ENCODE data around the gene CDC37L1. TPM values are rescaled to one million over a fixed set of nuclear protein-coding genes. Genes with fewer than 3 reads are reported as not detected.

CDC37L1 gene
- total and polyA plus RNA-seq, 2 donors (not counting 1 experiment from before 2014, with no cell fraction given): 15.2 to 16.7 TPM

DNA sequence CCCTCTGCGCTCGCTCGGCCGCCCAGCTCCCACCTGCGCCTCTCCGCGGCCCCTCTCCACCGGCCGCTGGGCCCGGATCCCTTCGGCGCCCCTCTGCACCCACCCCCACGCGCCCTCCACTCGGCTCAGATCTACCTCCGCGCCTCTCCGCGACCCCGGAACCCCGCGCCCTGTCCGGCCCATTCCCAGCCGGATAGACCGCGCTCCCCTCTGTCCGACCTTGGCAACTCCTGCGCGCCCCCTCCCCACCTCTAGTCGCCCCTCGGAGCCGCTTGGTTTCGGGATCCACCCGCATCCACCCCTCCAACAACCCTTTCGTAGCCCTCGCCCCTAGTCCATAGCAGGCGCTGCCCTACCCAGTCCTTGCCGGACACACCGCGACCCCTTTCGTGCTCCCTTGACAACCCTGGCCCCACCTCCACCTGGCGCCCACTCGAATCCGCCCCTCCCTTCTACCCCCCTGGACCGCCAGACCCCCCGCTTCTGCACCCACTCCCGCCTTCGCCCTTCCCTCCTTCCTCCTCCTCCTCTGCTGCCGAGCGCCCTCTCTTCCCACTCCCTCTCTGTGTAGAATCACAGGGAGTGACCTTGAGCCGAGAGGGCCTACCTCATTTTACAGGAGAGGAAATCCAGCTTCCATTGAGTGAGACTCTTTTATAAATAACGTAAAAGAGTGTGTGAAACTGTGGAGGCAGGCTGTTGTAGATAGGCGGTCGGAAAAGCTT lies 62.2 kb downstream of the CDC37L1 start:
- Histone ChIP-seq H3K4me1 (ENCODE audit: control insufficient read depth, extremely low read depth, insufficient read depth, low read length) (no peaks in the 10 kb centered on the region), H3K36me3 (ENCODE audit: control insufficient read depth, insufficient read depth, low read length) (no peaks in the 10 kb centered on the region), H3K79me2 (ENCODE audit: control insufficient read depth, insufficient read depth, low read length) (peaks cover 38% of the 10 kb centered on the region), H3K27me3 (ENCODE audit: control insufficient read depth, insufficient read depth, low read length) (no peaks in the 10 kb centered on the region), H2AFZ (ENCODE audit: low read length) (peak overlapping the region; percentile 84), H4K20me1 (ENCODE audit: control insufficient read depth, extremely low read depth, insufficient read depth, low read length) (no peaks in the 10 kb centered on the region), H3K9ac (ENCODE audit: insufficient read depth, low read length) (peak overlapping the region; percentile 82), H3K4me2 (ENCODE audit: extremely low read depth, insufficient read depth, low read length) (peak overlapping the region; percentile 83), H3K27ac (ENCODE audit: insufficient read depth, low read length) (peak overlapping the region; percentile 90), H3K4me3 (replicated peaks in 1 of 4; ENCODE audit: control extremely low read depth in 1 of 4, insufficient read depth in 1 of 4, low read depth in 3 of 4, low read length in 4 of 4) (peak overlapping the region; percentile 66 to 94 (median 82)), H3K9me3 (ENCODE audit: control insufficient read depth, insufficient read depth, low read depth, low read length) (no peaks in the 10 kb centered on the region)
- TF ChIP-seq EZH2 (IDR thresholded peaks at IDR 0.05; ENCODE audit: low read length, missing control alignments): no peak
- TF ChIP-seq, protein P1, sequence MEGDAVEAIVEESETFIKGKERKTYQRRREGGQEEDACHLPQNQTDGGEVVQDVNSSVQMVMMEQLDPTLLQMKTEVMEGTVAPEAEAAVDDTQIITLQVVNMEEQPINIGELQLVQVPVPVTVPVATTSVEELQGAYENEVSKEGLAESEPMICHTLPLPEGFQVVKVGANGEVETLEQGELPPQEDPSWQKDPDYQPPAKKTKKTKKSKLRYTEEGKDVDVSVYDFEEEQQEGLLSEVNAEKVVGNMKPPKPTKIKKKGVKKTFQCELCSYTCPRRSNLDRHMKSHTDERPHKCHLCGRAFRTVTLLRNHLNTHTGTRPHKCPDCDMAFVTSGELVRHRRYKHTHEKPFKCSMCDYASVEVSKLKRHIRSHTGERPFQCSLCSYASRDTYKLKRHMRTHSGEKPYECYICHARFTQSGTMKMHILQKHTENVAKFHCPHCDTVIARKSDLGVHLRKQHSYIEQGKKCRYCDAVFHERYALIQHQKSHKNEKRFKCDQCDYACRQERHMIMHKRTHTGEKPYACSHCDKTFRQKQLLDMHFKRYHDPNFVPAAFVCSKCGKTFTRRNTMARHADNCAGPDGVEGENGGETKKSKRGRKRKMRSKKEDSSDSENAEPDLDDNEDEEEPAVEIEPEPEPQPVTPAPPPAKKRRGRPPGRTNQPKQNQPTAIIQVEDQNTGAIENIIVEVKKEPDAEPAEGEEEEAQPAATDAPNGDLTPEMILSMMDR (conservative IDR thresholded peaks at IDR 0.05 in 1 of 2, IDR thresholded peaks at IDR 0.05 in 1 of 2; ENCODE audit: low read depth in 1 of 2, low read length in 2 of 2): no peak
- peak in 1 of 2 donors; percentile 4 for DNase-seq (ENCODE audit: low read depth in 2 of 2)

DNA sequence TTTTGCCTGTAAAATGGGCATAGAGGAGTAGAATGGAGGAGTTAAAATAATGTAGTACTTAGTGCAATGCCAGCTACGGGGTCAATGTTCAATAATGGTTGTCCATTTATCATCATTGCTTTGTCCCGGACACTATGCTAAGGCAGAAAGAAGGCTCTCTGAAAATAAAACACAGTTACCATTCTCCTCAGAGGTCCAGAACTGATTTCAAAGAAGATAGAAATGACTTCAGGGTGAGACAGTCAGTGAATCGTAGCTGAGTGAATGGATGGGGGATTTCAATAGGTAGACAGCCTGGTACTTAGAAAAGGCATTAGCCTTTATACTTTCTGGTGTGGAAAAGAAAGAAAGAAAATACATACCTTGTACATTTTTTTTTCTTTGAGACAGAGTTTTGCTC lies 62.9 kb downstream of the CDC37L1 start:
- Histone ChIP-seq H3K36me3 (ENCODE audit: control insufficient read depth, insufficient read depth, low read length) (no peaks in the 10 kb centered on the region), H3K27ac (ENCODE audit: insufficient read depth, low read length) (no peak overlapping the region), H3K9me3 (ENCODE audit: control insufficient read depth, insufficient read depth, low read depth, low read length) (no peaks in the 10 kb centered on the region), H3K79me2 (ENCODE audit: control insufficient read depth, insufficient read depth, low read length) (peaks cover 34% of the 10 kb centered on the region), H3K4me3 (replicated peaks in 1 of 4; ENCODE audit: control extremely low read depth in 1 of 4, insufficient read depth in 1 of 4, low read depth in 3 of 4, low read length in 4 of 4) (peak overlapping the region in 3 of 4 experiments; percentile 66 to 94 (median 90)), H3K4me2 (ENCODE audit: extremely low read depth, insufficient read depth, low read length) (peak overlapping the region; percentile 83), H3K4me1 (ENCODE audit: control insufficient read depth, extremely low read depth, insufficient read depth, low read length) (no peaks in the 10 kb centered on the region), H4K20me1 (ENCODE audit: control insufficient read depth, extremely low read depth, insufficient read depth, low read length) (no peaks in the 10 kb centered on the region), H3K9ac (ENCODE audit: insufficient read depth, low read length) (no peak overlapping the region), H2AFZ (ENCODE audit: low read length) (peak overlapping the region; percentile 84), H3K27me3 (ENCODE audit: control insufficient read depth, insufficient read depth, low read length) (no peaks in the 10 kb centered on the region)
- DNase-seq (ENCODE audit: low read depth in 2 of 2): no peak
- TF ChIP-seq EZH2 (IDR thresholded peaks at IDR 0.05; ENCODE audit: low read length, missing control alignments): no peak
- TF ChIP-seq, protein P1 (conservative IDR thresholded peaks at IDR 0.05 in 1 of 2, IDR thresholded peaks at IDR 0.05 in 1 of 2; ENCODE audit: low read depth in 1 of 2, low read length in 2 of 2): no peak

DNA sequence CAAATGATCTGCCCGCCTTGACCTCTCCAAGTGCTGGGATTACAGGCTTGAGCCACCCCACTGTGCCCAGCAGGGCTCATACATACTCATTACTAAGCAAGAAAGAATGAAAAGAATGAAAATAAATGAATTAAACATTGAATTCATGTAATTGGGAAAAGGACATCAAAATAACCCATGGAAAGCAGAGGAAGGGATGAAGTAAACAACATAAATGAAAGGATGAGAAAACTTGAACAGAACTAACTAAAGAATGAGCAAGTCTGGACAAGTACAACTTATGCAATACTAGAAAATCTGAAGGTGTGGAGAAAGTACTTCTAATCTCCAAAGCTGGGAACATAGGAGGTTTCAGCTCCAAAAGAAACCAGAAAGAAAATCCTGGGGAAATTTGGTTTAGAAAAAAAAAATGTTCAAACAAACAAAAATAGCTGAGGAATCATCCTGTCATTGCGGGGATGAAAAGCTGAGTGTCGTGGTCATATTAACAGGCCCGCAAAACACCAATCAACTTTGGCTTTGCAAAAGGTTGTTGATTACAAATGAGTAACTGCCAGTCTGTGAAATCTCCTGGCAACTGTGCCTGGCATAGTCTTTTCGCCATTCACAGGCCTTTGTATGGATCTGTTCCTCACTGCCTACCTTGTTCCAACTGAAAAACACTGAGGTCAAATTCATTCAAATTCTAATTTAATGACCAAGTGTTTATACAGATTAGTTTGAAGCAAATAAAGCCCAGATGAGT lies 63.9 kb downstream of the CDC37L1 start:
- DNase-seq (ENCODE audit: low read depth in 2 of 2): no peak
- Histone ChIP-seq H3K4me1 (ENCODE audit: control insufficient read depth, extremely low read depth, insufficient read depth, low read length) (no peaks in the 10 kb centered on the region), H3K9me3 (ENCODE audit: control insufficient read depth, insufficient read depth, low read depth, low read length) (no peaks in the 10 kb centered on the region), H2AFZ (ENCODE audit: low read length) (no peak overlapping the region), H3K79me2 (ENCODE audit: control insufficient read depth, insufficient read depth, low read length) (peaks cover 25% of the 10 kb centered on the region), H3K36me3 (ENCODE audit: control insufficient read depth, insufficient read depth, low read length) (no peaks in the 10 kb centered on the region), H3K9ac (ENCODE audit: insufficient read depth, low read length) (no peak overlapping the region), H3K27ac (ENCODE audit: insufficient read depth, low read length) (no peak overlapping the region), H3K27me3 (ENCODE audit: control insufficient read depth, insufficient read depth, low read length) (no peaks in the 10 kb centered on the region), H3K4me2 (ENCODE audit: extremely low read depth, insufficient read depth, low read length) (no peak overlapping the region), H4K20me1 (ENCODE audit: control insufficient read depth, extremely low read depth, insufficient read depth, low read length) (no peaks in the 10 kb centered on the region), H3K4me3 (replicated peaks in 1 of 4; ENCODE audit: control extremely low read depth in 1 of 4, insufficient read depth in 1 of 4, low read depth in 3 of 4, low read length in 4 of 4) (no peak overlapping the region)
- TF ChIP-seq EZH2 (IDR thresholded peaks at IDR 0.05; ENCODE audit: low read length, missing control alignments): no peak
- TF ChIP-seq, protein P1 (conservative IDR thresholded peaks at IDR 0.05 in 1 of 2, IDR thresholded peaks at IDR 0.05 in 1 of 2; ENCODE audit: low read depth in 1 of 2, low read length in 2 of 2): no peak
